NCI-H510A (cell line): Measurements from ENCODE around the gene SNX5.
A peak's percentile ranks its signal among the peaks of the same experiment; 100 is the strongest.

Source experiments
- DNase-seq: peaks from one replicate; lab custom pipeline; 2025; lab: John Stamatoyannopoulos, UW

Gene SNX5

DNA sequence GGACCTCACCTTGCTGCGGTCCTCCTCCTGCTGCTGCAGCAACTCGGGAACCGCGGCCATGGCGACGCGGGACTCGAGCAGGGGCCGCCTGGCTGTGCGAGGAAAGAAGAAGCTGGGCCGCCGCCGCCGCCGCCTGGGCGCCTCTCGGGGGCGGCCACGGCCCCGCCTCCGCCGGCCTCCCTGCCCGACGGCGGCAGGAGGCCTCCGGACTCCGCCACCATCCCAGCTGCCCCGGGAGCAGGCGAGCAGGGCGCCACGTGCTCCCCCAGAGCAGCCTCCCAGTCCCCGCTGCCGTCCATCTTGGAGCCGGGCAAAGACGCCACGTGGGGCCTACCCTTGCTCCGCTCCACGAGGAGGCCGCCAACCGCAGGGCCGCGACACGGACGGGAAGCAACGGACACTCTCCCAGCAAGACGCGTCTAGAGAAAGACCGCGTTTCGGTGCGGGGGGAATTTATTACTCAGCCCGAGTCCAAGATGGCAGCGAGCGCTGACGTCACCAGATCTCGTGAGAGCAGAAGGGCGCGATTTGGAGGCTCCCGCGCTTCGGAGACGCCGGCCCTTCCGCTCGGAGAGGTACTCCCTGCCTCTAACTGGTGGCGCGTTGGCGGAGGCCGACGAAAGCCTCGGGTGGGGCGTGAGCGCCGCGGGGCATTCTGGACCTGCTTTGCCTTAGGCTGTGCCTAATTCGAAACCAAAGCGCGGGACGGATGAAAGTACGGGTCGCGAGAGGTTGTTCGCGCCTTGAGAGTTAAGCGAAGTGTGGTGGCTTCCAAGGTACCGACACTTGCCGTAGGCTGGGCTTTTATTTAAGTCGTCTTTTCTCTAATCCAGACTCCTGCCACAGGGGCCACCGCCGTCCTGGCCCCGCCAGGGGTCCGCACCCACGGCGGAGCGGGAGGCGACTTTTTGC lies at the start of gene SNX5, which contains the start of gene MGME1:
Gene SNX5, minus strand, starts transcription at position 429 of the 912 bp plus-strand sequence. Its CDS starts 369 bp downstream, at position 60.
Gene MGME1, plus strand, starts transcription at position 653 of the 912 bp plus-strand sequence. CDS start 842 bp downstream, outside the sequence.
- DNase-seq = peak; percentile 99

GRCh38 chr20:18018100-18018499 lies 49.5 kb upstream of the SNX5 start:
- DNase-seq = no peak

DNA sequence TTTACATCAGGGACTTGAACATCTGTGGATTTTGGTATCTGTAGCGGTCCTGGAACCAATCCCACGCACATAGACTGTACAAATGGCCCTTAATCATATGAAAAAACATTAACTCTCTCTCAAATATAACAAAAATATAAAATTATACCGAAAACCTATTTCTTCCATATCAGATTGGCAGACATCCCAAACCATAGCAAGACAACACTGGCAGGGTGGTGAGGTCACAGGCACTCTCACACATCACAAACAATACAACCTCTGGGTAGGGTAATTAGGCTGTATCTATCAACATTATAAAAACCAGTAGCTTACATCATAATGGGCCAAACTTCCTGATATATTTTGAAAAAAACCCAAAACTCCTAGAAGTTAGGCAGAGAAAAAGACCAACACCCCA lies 48.2 kb upstream of the SNX5 start:
- no peak for DNase-seq

DNA sequence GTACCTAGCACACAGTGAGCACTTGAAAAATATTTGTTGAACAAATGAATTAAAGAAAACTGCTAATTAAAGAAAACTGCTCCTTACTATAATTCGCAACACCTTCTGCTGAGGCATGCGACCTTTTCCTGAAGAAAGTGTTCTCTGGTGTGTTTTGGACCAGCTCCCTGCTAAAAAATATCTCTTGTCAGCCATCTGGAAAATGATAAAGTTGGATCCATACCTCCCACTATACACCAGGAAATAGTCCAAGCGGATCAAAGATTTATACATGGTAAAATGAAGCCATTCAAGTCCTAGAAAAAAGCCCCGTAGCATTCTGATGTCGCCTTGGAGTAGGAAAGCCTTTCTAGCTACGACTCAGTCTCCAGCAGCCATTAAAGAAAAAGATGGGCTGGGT lies 45.8 kb upstream of the SNX5 start:
- no peak for DNase-seq

DNA sequence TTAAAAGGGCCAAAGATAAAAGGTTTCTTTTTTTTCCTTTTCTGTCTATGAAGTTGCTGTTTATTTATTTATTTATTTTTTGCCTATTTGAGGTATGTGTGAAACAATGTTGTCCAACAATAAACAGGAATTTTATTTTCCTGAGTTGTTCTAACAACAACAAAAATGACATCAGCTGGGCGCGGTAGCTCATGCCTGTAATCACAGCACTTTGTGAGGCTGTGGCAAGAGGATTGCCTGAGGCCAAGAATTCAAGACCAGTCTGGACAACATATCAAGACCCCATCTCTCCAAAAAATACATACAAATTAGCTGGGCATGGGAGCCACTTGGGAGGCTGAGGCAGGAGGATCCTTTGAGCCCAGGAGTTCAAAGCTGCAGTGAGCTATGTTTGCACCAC lies 44.3 kb upstream of the SNX5 start:
- DNase-seq = no peak

GRCh38 chr20:18011951-18012645 lies 43.5 kb upstream of the SNX5 start:
- DNase-seq = no peak

GRCh38 chr20:18011482-18011881 lies 42.9 kb upstream of the SNX5 start:
- no peak for DNase-seq

DNA sequence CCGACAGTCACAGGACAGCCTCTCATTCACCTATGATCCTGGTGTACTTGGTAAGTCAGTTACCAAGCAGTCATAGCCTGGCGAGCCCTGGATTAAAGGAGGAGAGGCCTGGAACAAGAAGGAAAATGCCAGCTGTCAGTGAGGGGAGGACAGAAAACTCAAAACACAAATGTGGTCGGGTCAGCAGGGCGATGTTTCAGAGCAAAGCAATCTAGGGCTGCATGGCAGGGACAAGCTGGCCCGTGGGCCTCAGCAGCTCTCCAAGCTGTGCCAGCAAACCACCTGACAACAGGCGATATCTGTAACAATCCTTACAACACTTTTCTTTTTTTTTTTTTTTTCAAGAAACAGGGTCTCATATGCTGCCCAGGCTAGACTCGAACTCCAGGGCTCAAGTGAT lies 40.5 kb upstream of the SNX5 start:
- DNase-seq = no peak

DNA sequence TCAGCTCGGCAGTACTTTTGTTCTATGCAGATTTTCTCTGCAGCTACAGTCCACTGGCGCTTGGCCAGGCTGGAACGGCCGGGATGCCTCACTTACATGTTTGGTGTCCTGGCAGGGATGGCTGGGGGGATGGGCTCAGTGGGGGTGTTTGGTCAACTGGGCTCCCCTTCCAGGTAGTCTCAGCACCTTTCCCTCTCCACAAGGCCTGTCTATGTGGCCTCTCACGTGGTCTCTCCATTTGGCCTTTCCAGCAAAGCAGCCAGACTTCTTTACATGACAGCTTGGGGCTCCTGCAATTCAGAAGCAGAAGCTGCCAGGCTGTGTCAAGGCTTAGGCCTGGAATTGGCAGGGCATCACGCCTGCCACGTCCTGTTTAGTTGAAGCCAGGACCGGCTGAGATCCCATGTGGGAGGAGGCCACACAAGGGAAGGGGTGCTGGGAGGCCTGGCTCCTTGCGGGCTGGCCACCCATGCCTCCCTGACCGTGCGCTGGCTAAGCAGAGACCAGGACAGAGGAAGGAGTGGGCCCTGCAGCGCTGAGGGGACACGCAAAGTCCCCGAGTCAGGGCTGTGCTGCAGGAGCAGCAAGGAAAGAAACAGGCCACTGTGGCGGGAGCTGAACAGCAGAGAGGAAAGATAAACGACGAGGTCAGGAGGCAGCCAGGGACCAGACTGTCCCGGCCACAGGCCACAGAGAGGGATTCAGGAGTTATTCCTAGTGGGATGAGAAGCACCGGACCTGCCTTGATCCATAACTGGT lies 39.1 kb upstream of the SNX5 start:
- DNase-seq = no peak

GRCh38 chr20:18006684-18007083 lies 38.1 kb upstream of the SNX5 start:
- no peak for DNase-seq

GRCh38 chr20:18005990-18006364 lies 37.4 kb upstream of the SNX5 start:
- DNase-seq = no peak

GRCh38 chr20:18005170-18005989 lies 36.8 kb upstream of the SNX5 start:
- DNase-seq = no peak

DNA sequence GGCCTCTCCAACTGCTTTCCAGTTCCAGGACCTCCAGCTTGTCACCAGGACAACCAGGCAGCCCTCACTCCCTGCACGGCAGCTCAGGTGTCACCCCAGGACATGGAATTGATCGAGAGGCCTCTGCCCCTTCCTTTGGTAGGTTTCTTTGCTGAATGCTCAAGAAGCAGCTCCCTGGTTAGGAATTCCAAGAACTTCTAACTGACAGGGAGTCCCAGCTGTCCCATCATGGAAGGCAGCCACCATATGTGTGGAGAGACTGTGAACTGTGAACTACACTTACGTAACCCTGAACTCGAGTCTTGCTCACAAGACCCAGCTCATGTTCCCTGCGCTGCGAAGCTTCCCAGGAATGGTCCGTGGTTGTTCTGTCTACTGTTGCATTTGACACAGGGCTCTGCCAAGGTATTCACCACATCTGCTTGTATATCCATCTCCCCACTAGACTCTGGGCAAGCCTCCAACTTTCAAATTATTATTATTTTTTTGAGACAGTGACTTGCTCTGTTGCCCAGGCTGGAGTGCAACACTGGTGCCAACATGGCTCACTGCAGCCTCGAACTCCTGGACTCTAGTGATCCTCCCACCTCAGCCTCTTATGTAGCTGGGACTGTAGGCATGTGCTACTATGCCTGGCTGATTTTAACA lies 35.9 kb upstream of the SNX5 start:
- no peak for DNase-seq

DNA sequence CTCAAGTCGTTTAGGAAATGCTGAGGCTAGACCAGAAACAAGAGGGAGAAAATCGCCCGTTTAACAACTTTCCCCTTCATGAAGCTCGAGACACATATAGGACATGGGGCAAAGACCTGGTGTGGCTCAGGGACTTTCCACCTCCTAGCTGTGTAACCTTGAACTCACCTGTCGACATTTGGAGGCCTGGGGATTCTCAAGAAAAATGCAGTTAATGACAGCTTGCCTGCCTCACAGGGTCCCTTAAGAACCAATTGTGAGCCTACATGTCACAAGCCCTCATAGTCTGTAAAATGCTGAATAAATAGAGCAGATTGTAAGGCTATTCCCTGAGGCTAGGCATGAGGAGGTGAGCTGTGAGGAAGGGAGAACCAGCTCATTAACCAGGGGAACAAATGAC lies 35.3 kb upstream of the SNX5 start:
- no peak for DNase-seq

- no peak for DNase-seq
These were observed 32.7 kb upstream of the SNX5 start for GRCh38 chr20:18001131-18001921.

DNA sequence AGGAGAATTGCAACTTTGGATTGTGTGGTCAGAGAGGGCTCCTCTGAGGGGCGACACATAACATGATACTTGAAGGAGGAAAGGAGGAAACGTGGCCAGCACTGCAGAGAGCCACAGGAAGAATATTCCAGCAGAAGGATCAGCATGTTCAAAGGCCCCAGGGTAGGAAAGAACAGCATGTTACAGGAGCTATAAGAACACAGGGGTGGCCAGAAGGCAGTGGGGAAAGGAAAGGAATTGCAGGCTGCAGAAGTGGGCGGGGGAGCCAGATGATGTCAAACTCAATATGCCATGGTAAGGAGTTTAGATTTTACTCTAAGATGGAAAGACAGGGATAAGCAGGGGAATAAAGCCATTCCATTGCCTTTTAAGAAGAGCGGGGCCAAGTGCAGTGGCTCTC lies 31.0 kb upstream of the SNX5 start:
- no peak for DNase-seq

DNA sequence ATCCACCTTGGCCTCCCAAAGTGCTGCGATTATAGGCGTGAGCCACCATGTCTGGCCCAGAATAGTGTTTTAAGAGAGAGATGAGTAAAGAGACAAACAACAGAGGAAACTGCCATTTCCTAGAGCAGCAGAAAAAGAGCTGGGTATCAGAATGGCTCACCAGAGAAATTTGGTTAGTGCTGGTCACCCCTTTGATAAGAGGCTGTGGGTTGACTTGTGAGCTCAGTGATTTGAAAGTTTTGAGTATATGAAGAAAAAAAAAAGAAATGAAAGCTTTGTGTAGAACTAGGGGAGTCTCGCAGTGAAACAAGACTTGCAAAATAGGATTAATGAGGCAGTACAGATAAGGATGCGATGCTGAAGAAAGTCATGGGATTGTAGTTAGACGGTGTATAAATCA lies 29.9 kb upstream of the SNX5 start:
- no peak for DNase-seq

DNA sequence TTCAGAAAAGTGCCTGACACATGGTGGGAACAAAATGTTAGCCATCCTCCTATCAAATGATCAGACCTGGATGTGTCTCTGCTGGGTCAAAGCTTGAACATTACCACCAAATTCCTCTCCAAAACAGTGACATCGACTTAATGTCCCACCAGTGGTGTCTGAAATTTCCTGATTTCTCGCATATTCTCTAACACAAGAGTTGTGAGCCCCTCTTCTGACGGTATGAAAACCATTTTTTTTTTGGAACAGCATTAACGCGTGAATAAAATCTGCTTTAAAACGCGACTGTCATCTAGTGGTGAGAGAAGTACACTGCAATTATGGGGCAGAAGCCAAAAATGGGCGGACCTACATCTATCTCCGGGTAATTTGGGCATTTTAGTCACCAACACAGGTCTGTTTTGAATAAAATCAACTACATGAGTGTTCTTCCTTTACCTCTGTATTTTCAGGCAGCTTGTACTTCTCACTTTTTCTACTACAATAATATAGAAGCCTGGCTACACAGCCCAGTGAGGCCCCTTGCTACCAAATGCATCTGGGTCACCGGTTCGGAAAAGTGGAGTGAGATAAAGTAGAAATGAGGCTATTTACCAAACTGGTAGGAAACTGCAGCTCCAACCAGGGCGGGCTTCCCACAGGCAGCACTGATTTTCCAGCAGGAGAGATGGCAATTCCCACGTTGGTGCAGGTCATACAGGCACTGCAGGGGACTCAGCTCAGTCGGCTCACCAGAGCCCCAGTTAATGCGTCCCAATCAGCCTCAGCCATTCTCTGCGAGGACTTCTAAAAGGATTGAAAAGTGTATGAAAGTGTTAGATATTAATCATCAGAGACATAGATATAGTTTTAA lies 27.6 kb upstream of the SNX5 start:
- DNase-seq = no peak

DNA sequence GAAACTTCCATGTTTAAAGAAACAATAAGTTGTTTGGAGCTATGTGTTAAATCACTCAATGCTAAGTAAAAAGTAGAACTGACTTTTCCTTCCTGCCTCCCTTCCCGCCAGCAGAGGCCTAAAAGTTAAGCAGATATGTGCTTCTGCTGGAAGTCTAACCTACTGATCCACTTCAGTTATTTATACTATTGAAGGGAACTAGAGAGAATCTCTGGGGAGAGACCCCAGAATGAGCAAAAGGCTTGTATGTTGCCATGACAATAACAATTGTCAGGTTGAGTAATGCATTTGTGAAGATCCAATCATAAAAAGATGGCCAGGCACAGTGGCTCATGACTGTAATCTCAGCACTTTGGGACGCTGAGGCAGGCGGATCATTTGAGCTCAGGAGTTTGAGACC lies 25.0 kb upstream of the SNX5 start:
- no peak for DNase-seq
